A673 (cell line): ENCODE results near the gene ARHGAP5. TPM values are rescaled to one million over a fixed set of nuclear protein-coding genes. Genes with fewer than 3 reads are reported as not detected.

ENCODE experiments used
- BruUV-seq: library from RNA; stranded (reverse); fragments of 400-500 nt; replicated peaks from 2 replicates; lab custom pipeline; 2021; lab: Mats Ljungman, UMichigan
- CTCF ChIA-PET: fragments of 300-600 bp; sonication (Branson Sonifier 250); formaldehyde crosslinking; loops from one replicate; lab custom pipeline; 2022; ENCODE audit warnings: antibody characterized with exemption; lab: Charles Lee
- POLR2A ChIA-PET: fragments of 300-600 bp; sonication (Branson Sonifier 250); formaldehyde crosslinking; loops from one replicate; lab custom pipeline; 2022; ENCODE audit warnings: antibody characterized with exemption; ENCODE audit not compliant: low non-redundant PET; lab: Charles Lee
- DNase-seq: peaks from one replicate; pipeline ENCODE4 v3.0.0-alpha.2; 2015; ENCODE audit warnings: low spot score
- H3K27ac ChIP-seq: fragments of 200-600 bp; sonication (generic); 2 replicates; pipeline ENCODE4 v1.5.1; 2016; ENCODE audit warnings: mixed run types, low read depth, mild to moderate bottlenecking, mixed read lengths, antibody characterized with exemption, low read length; ENCODE audit not compliant: poor library complexity, severe bottlenecking
- H3K27me3 ChIP-seq: fragments of 200-600 bp; sonication (generic); replicated peaks from 2 replicates; pipeline ENCODE4 v1.6.1; 2017; ENCODE audit warnings: mixed run types, low read depth, mild to moderate bottlenecking, mixed read lengths, antibody characterized with exemption, low read length; ENCODE audit not compliant: insufficient read depth, poor library complexity
- H3K36me3 ChIP-seq: fragments of 200-600 bp; sonication (generic); 2 replicates; pipeline ENCODE4 v1.6.1; 2016; ENCODE audit warnings: mixed run types, mild to moderate bottlenecking, mixed read lengths, antibody characterized with exemption, low read length; ENCODE audit not compliant: insufficient read depth, poor library complexity, severe bottlenecking
- H3K4me1 ChIP-seq: fragments of 200-600 bp; sonication (generic); 2 replicates; pipeline ENCODE4 v1.6.1; 2017; ENCODE audit warnings: mixed run types, mild to moderate bottlenecking, mixed read lengths, antibody characterized with exemption, low read length; ENCODE audit not compliant: insufficient read depth, poor library complexity, severe bottlenecking
- H3K4me3 ChIP-seq: fragments of 200-600 bp; sonication (generic); 2 replicates; pipeline ENCODE4 v1.5.1; 2016; ENCODE audit warnings: low read depth, mixed run types, mild to moderate bottlenecking, mixed read lengths, low read length; ENCODE audit not compliant: poor library complexity, severe bottlenecking
- H3K9me3 ChIP-seq: fragments of 200-600 bp; sonication (generic); 2 replicates; pipeline ENCODE4 v1.6.1; 2016; ENCODE audit warnings: mixed run types, low read depth, mild to moderate bottlenecking, mixed read lengths, antibody characterized with exemption, low read length; ENCODE audit not compliant: poor library complexity, severe bottlenecking
- EZH2 ChIP-seq: fragments of 200-600 bp; sonication (generic); IDR thresholded peaks from 2 replicates; pipeline ENCODE4 v1.6.1; 2017; ENCODE audit warnings: borderline replicate concordance, low read depth, mild to moderate bottlenecking, mixed read lengths, antibody characterized with exemption, low read length; ENCODE audit not compliant: poor library complexity, severe bottlenecking
- intact Hi-C: fragments of 100-400 bp; cut with micrococcal nuclease; formaldehyde crosslinking; loops from one replicate; pipeline ENCODE4 v1.10.0; 2022; ENCODE audit not compliant: unreplicated experiment
- total RNA-seq: library from RNA; stranded (reverse); gene quantifications from 2 replicates; pipeline ENCODE4 v1.2.3, GENCODE V29; 2021
- TF ChIP-seq, protein P1 (sequence below): fragments of 300-800, 200-600 bp; sonication (generic); conservative IDR thresholded peaks from 2 replicates; pipeline ENCODE4 v1.5.1; 2017; ENCODE audit warnings: low read depth, mild to moderate bottlenecking, antibody characterized with exemption, low read length, moderate library complexity, mixed read lengths

Gene ARHGAP5
- total RNA-seq, 1 experiment from 2014 or later, result 51.3 TPM

DNA sequence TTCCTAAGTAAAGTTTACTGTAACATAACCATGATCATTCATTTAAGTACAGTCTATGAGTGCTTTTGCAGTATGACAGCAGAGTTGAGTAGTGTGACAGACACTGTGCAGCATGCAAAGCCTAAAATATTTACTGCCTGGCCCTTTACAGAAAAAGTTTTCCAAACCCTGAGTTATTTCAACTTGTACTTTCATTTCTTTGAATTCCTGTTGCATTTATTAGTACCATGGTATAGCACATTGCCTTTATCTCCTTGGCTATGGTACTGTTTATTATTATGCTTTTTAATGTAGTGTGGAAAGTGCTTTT is 6.2 kb downstream of the ARHGAP5 start:
- ChIA-PET POLR2A (interaction anchor here (0.7 kb wide), 1 partner anchor 9 kb away, joined by 3 read pairs; no protein-coding TSS in a partner anchor), CTCF (no interaction called here)
- no peaks in the 10 kb centered on the region for H3K36me3 ChIP-seq
- no peak overlapping the region for H3K27ac ChIP-seq
- no peak for DNase-seq
- no peak overlapping the region for H3K4me3 ChIP-seq
- H3K9me3 ChIP-seq, result no peaks in the 10 kb centered on the region
- intact Hi-C loops, result no loop called here
- no TSS peak for BruUV-seq
- peaks cover 36% of the 10 kb centered on the region for H3K4me1 ChIP-seq
- TF ChIP-seq EZH2, result no peak
- TF ChIP-seq, protein P1, sequence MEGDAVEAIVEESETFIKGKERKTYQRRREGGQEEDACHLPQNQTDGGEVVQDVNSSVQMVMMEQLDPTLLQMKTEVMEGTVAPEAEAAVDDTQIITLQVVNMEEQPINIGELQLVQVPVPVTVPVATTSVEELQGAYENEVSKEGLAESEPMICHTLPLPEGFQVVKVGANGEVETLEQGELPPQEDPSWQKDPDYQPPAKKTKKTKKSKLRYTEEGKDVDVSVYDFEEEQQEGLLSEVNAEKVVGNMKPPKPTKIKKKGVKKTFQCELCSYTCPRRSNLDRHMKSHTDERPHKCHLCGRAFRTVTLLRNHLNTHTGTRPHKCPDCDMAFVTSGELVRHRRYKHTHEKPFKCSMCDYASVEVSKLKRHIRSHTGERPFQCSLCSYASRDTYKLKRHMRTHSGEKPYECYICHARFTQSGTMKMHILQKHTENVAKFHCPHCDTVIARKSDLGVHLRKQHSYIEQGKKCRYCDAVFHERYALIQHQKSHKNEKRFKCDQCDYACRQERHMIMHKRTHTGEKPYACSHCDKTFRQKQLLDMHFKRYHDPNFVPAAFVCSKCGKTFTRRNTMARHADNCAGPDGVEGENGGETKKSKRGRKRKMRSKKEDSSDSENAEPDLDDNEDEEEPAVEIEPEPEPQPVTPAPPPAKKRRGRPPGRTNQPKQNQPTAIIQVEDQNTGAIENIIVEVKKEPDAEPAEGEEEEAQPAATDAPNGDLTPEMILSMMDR, result no peak
- H3K27me3 ChIP-seq, result no peaks in the 10 kb centered on the region

DNA sequence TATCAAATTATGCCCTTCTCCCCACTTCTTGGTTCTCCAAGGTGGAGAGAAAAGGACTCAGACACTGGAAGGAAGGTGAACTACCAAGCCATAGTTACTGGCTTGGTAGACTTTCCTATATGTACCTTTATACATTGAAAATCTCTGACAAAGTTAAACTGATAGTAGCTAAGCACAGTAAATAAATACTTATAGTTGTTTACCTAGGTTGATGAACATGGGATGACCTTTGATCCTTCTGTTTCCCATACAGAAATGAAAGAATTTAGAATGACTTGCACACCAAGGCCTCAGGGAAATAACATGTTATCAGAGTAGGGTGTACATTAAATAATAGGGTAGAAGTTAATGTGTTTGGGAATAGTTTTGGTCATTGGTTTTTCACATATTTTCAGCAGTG is 6.7 kb downstream of the ARHGAP5 start:
- CTCF ChIA-PET, result no interaction called here
- H3K27ac ChIP-seq, result no peak overlapping the region
- H3K27me3 ChIP-seq, result no peaks in the 10 kb centered on the region
- TF ChIP-seq, protein P1, result no peak
- no peak for TF ChIP-seq EZH2
- no peaks in the 10 kb centered on the region for H3K36me3 ChIP-seq
- no peak overlapping the region for H3K4me3 ChIP-seq
- H3K4me1 ChIP-seq, result peaks cover 35% of the 10 kb centered on the region
- no TSS peak for BruUV-seq
- no peak for DNase-seq
- no peaks in the 10 kb centered on the region for H3K9me3 ChIP-seq
- intact Hi-C loops, result no loop called here
- POLR2A ChIA-PET, result interaction anchor here (0.7 kb wide), 1 partner anchor 10 kb away, joined by 3 read pairs; no protein-coding TSS in a partner anchor

DNA sequence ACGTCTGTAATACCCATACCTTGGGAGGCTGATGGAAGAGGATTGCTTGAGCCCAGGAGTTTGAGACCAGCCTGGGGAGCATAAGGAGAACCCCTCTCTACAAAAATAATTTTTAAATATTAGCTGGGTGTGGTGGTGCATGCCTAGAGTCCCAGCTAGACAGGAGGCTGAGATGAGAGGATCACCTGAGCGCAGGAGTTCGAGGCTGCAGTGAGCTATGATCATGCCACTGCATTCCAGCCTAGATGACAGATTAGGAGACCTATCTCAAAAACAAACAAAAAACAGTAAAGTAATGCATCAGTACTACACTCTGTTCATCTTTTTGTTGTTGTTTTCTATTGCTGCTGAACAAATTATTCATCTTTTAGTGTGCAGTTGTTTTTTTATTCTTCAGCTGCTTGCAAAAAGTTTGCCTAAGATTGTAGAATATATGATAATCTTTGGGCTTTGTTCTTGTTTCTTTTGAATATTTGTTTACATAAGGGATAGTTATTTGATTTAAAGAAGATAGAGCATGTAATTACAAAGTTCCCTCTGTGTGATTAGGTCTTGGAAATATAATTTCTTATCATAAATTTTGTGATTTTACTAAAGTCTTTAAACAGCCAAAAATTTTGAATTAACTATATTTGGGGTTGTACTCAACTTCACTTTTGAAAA is 8.2 kb downstream of the ARHGAP5 start:
- Histone ChIP-seq H3K4me3 (no peak overlapping the region), H3K9me3 (no peaks in the 10 kb centered on the region), H3K36me3 (no peaks in the 10 kb centered on the region), H3K27ac (no peak overlapping the region), H3K27me3 (no peaks in the 10 kb centered on the region), H3K4me1 (peaks cover 32% of the 10 kb centered on the region)
- intact Hi-C loops, result no loop called here
- no TSS peak for BruUV-seq
- no peak for TF ChIP-seq EZH2
- TF ChIP-seq, protein P1, result no peak
- ChIA-PET POLR2A (interaction anchor here (0.6 kb wide), 1 partner anchor 1519 kb away, joined by 3 read pairs; no protein-coding TSS in a partner anchor), CTCF (no interaction called here)
- no peak for DNase-seq
